Gastroesophageal sphincter (tissue), 3 donors: ENCODE results near the gene FBXL4.

ENCODE experiments used
- EP300 ChIP-seq: sonication (generic); formaldehyde crosslinking; IDR thresholded peaks from one replicate; pipeline ENCODE4 v1.6.1; 2017; ENCODE audit warnings: antibody characterized with exemption, mild to moderate bottlenecking
- TF ChIP-seq, protein P1 (sequence below), 4 experiments: fragments of 200-600 bp in 2 of 4; fragments of 450-650 bp in 2 of 4; sonication (generic) in 1 of 4; IDR thresholded peaks; one replicate each; pipeline ENCODE4 v1.5.1; 2017 to 2019; ENCODE audit warnings: antibody characterized with exemption in 4 of 4, mild to moderate bottlenecking in 2 of 4, moderate library complexity in 2 of 4

- no peak for TF ChIP-seq EP300
- TF ChIP-seq, protein P1, sequence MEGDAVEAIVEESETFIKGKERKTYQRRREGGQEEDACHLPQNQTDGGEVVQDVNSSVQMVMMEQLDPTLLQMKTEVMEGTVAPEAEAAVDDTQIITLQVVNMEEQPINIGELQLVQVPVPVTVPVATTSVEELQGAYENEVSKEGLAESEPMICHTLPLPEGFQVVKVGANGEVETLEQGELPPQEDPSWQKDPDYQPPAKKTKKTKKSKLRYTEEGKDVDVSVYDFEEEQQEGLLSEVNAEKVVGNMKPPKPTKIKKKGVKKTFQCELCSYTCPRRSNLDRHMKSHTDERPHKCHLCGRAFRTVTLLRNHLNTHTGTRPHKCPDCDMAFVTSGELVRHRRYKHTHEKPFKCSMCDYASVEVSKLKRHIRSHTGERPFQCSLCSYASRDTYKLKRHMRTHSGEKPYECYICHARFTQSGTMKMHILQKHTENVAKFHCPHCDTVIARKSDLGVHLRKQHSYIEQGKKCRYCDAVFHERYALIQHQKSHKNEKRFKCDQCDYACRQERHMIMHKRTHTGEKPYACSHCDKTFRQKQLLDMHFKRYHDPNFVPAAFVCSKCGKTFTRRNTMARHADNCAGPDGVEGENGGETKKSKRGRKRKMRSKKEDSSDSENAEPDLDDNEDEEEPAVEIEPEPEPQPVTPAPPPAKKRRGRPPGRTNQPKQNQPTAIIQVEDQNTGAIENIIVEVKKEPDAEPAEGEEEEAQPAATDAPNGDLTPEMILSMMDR (IDR thresholded peaks at IDR 0.05) = no peak
These were observed 47.0 kb downstream of the FBXL4 start for GRCh38 chr6:98900706-98901105.
